SK-N-SH treated with all-trans-retinoic acid at 6 μM for 48 hours (cell line): ENCODE measurements around the gene GSTA1.

ENCODE experiments used
- BACH2 ChIP-seq: fragments of 250-450 bp; sonication (Bioruptor Pico); IDR thresholded peaks from 2 replicates; pipeline ENCODE4 v1.9.0; 2021; ENCODE audit warnings: mild to moderate bottlenecking, borderline replicate concordance
- CSDC2 ChIP-seq: fragments of 250-450 bp; sonication (Bioruptor Pico); IDR thresholded peaks from 2 replicates; pipeline ENCODE4 v1.5.0; 2020; ENCODE audit warnings: mild to moderate bottlenecking, moderate library complexity
- GLIS3 ChIP-seq: fragments of 250-450 bp; sonication (Bioruptor Pico); IDR thresholded peaks from 2 replicates; pipeline ENCODE4 v1.5.0; 2020; ENCODE audit warnings: mild to moderate bottlenecking, moderate library complexity
- ISL1 ChIP-seq: fragments of 250-450 bp; sonication (Bioruptor Pico); IDR thresholded peaks from 2 replicates; pipeline ENCODE4 v2.1.2; 2022; ENCODE audit warnings: mild to moderate bottlenecking, moderate library complexity
- SNAI2 ChIP-seq: fragments of 250-450 bp; sonication (Bioruptor Pico); IDR thresholded peaks from 2 replicates; pipeline ENCODE4 v1.5.0; 2020; ENCODE audit warnings: mild to moderate bottlenecking, moderate library complexity
- TOX ChIP-seq: fragments of 250-450 bp; sonication (Bioruptor Pico); IDR thresholded peaks from 2 replicates; pipeline ENCODE4 v1.8.0; 2021; ENCODE audit warnings: mild to moderate bottlenecking, moderate library complexity, borderline replicate concordance
- ZC3H10 ChIP-seq: fragments of 250-450 bp; sonication (Bioruptor Pico); IDR thresholded peaks from 2 replicates; pipeline ENCODE4 v1.5.1; 2021; ENCODE audit warnings: mild to moderate bottlenecking, moderate library complexity
- ZFP30 ChIP-seq: fragments of 450-650 bp; formaldehyde crosslinking; IDR thresholded peaks from 2 replicates; pipeline ENCODE4 v1.5.0; 2022; ENCODE audit warnings: mild to moderate bottlenecking, moderate library complexity
- TF ChIP-seq, protein P1 (sequence below): fragments of 250-450 bp; sonication (Bioruptor Pico); IDR thresholded peaks from 2 replicates; pipeline ENCODE4 v1.8.0; 2020; ENCODE audit warnings: mild to moderate bottlenecking, moderate library complexity, borderline replicate concordance
- TF ChIP-seq, protein P2 (sequence below): fragments of 250-450 bp; sonication (Bioruptor Pico); IDR thresholded peaks from 2 replicates; pipeline ENCODE4 v1.8.0; 2021; ENCODE audit warnings: low read depth, mild to moderate bottlenecking, moderate library complexity, borderline replicate concordance
- TF ChIP-seq, protein P3 (sequence below): fragments of 250-450 bp; sonication (Bioruptor Pico); IDR thresholded peaks from 2 replicates; pipeline ENCODE4 v1.5.0; 2020; ENCODE audit warnings: mild to moderate bottlenecking, moderate library complexity
- TF ChIP-seq, protein P4 (sequence below): fragments of 250-450 bp; sonication (Bioruptor Pico); IDR thresholded peaks from 2 replicates; pipeline ENCODE4 v1.5.1; 2020; ENCODE audit warnings: low read depth, mild to moderate bottlenecking, moderate library complexity
- TF ChIP-seq, protein P5 (sequence below): fragments of 250-450 bp; sonication (Bioruptor Pico); IDR thresholded peaks from 2 replicates; pipeline ENCODE4 v1.5.1; 2021; ENCODE audit warnings: mild to moderate bottlenecking, moderate library complexity

DNA sequence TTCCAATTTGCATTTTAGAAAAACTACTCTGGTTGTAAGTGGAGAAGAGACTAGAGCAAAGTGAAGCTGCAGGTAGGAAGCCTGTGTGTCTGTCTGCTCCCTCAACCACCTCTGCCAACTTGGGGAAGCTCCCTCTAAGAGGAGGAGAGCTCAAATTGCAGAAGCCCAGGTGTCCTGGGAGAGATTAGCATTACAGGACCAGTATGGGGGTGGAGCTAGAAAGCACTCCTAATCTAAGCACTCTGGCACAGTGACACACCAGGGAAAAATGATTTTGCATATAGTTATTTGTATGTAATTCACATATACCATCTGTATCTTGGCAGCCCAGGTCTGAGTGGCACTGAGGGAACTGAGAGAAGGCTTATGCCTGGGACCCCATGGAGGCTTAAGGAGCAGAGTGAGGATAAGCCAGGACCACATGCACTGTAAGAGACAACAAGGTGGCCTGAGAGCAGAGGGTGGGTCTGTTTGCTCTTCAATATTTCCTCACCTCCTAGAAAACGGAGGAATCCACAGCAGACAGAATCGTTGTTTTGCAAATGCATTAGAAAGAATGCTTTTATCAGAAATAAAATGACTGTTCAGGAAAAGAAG is 54.0 kb downstream of the GSTA1 start:
- TF ChIP-seq GLIS3 (CRISPR knock-in tag) (no peak), TOX (CRISPR knock-in tag) (no peak), BACH2 (CRISPR knock-in tag) (no peak), CSDC2 (no peak), ZC3H10 (CRISPR knock-in tag) (no peak), ZFP30 (CRISPR knock-in tag) (no peak), SNAI2 (no peak), ISL1 (CRISPR knock-in tag) (no peak)
- TF ChIP-seq, protein P1, sequence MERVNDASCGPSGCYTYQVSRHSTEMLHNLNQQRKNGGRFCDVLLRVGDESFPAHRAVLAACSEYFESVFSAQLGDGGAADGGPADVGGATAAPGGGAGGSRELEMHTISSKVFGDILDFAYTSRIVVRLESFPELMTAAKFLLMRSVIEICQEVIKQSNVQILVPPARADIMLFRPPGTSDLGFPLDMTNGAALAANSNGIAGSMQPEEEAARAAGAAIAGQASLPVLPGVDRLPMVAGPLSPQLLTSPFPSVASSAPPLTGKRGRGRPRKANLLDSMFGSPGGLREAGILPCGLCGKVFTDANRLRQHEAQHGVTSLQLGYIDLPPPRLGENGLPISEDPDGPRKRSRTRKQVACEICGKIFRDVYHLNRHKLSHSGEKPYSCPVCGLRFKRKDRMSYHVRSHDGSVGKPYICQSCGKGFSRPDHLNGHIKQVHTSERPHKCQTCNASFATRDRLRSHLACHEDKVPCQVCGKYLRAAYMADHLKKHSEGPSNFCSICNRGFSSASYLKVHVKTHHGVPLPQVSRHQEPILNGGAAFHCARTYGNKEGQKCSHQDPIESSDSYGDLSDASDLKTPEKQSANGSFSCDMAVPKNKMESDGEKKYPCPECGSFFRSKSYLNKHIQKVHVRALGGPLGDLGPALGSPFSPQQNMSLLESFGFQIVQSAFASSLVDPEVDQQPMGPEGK (CRISPR knock-in tag): no peak
- TF ChIP-seq, protein P2, sequence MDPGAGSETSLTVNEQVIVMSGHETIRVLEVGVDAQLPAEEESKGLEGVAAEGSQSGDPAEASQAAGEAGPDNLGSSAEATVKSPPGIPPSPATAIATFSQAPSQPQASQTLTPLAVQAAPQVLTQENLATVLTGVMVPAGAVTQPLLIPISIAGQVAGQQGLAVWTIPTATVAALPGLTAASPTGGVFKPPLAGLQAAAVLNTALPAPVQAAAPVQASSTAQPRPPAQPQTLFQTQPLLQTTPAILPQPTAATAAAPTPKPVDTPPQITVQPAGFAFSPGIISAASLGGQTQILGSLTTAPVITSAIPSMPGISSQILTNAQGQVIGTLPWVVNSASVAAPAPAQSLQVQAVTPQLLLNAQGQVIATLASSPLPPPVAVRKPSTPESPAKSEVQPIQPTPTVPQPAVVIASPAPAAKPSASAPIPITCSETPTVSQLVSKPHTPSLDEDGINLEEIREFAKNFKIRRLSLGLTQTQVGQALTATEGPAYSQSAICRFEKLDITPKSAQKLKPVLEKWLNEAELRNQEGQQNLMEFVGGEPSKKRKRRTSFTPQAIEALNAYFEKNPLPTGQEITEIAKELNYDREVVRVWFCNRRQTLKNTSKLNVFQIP (CRISPR knock-in tag): no peak
- TF ChIP-seq, protein P3, sequence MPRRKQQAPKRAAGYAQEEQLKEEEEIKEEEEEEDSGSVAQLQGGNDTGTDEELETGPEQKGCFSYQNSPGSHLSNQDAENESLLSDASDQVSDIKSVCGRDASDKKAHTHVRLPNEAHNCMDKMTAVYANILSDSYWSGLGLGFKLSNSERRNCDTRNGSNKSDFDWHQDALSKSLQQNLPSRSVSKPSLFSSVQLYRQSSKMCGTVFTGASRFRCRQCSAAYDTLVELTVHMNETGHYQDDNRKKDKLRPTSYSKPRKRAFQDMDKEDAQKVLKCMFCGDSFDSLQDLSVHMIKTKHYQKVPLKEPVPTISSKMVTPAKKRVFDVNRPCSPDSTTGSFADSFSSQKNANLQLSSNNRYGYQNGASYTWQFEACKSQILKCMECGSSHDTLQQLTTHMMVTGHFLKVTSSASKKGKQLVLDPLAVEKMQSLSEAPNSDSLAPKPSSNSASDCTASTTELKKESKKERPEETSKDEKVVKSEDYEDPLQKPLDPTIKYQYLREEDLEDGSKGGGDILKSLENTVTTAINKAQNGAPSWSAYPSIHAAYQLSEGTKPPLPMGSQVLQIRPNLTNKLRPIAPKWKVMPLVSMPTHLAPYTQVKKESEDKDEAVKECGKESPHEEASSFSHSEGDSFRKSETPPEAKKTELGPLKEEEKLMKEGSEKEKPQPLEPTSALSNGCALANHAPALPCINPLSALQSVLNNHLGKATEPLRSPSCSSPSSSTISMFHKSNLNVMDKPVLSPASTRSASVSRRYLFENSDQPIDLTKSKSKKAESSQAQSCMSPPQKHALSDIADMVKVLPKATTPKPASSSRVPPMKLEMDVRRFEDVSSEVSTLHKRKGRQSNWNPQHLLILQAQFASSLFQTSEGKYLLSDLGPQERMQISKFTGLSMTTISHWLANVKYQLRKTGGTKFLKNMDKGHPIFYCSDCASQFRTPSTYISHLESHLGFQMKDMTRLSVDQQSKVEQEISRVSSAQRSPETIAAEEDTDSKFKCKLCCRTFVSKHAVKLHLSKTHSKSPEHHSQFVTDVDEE (CRISPR knock-in tag): no peak
- TF ChIP-seq, protein P4, sequence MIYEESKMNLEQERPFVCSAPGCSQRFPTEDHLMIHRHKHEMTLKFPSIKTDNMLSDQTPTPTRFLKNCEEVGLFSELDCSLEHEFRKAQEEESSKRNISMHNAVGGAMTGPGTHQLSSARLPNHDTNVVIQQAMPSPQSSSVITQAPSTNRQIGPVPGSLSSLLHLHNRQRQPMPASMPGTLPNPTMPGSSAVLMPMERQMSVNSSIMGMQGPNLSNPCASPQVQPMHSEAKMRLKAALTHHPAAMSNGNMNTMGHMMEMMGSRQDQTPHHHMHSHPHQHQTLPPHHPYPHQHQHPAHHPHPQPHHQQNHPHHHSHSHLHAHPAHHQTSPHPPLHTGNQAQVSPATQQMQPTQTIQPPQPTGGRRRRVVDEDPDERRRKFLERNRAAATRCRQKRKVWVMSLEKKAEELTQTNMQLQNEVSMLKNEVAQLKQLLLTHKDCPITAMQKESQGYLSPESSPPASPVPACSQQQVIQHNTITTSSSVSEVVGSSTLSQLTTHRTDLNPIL (CRISPR knock-in tag): no peak
- TF ChIP-seq, protein P5, sequence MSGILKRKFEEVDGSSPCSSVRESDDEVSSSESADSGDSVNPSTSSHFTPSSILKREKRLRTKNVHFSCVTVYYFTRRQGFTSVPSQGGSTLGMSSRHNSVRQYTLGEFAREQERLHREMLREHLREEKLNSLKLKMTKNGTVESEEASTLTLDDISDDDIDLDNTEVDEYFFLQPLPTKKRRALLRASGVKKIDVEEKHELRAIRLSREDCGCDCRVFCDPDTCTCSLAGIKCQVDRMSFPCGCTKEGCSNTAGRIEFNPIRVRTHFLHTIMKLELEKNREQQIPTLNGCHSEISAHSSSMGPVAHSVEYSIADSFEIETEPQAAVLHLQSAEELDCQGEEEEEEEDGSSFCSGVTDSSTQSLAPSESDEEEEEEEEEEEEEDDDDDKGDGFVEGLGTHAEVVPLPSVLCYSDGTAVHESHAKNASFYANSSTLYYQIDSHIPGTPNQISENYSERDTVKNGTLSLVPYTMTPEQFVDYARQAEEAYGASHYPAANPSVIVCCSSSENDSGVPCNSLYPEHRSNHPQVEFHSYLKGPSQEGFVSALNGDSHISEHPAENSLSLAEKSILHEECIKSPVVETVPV (CRISPR knock-in tag): no peak
